PC-9 (cell line): ENCODE measurements around the gene CGB5. TPM values are rescaled to one million over a fixed set of nuclear protein-coding genes. Genes with fewer than 3 reads are reported as not detected.
"Not testable (repeated sequence)": the region's sequence is repeated elsewhere in the genome, so short reads cannot be mapped to it uniquely, and the experiment has no call there.

ENCODE experiments used
- BruUV-seq: library from RNA; stranded (reverse); fragments of 400-500 nt; replicated peaks from 2 replicates; lab custom pipeline; 2021; lab: Mats Ljungman, UMichigan
- CTCF ChIA-PET: fragments of 300-600 bp; sonication (Branson Sonifier 250); formaldehyde crosslinking; loops from one replicate; lab custom pipeline; 2022; ENCODE audit warnings: antibody characterized with exemption; lab: Charles Lee
- POLR2A ChIA-PET: fragments of 300-600 bp; sonication (Branson Sonifier 250); formaldehyde crosslinking; loops from one replicate; lab custom pipeline; 2022; ENCODE audit warnings: antibody characterized with exemption; ENCODE audit not compliant: unreplicated experiment; lab: Charles Lee
- DNase-seq, 2 experiments: peaks; one replicate each; pipeline versions ENCODE4 v3.0.0 to v3.0.0-alpha.2; 2015 to 2022; ENCODE audit warnings: mixed read lengths in 1 of 2
- H2AFZ ChIP-seq: fragments of 200-600 bp; sonication (generic); 2 replicates; pipeline ENCODE4 v1.8.1; 2017; ENCODE audit warnings: antibody characterized with exemption
- H3F3A ChIP-seq: fragments of 200-600 bp; sonication (generic); 2 replicates; pipeline ENCODE4 v1.8.1; 2017; ENCODE audit warnings: antibody characterized with exemption, mild to moderate bottlenecking, low read depth; ENCODE audit not compliant: insufficient read depth
- H3K27ac ChIP-seq: fragments of 200-600 bp; sonication (generic); 2 replicates; pipeline ENCODE4 v1.6.1; 2016; ENCODE audit warnings: mixed run types
- H3K27me3 ChIP-seq: fragments of 200-600 bp; sonication (generic); 2 replicates; pipeline ENCODE4 v1.6.1; 2016; ENCODE audit warnings: low read depth, mixed run types; ENCODE audit not compliant: insufficient read depth
- H3K36me3 ChIP-seq: fragments of 200-600 bp; sonication (generic); 2 replicates; pipeline ENCODE4 v1.6.1; 2016; ENCODE audit warnings: low read depth, mixed run types
- H3K4me1 ChIP-seq: fragments of 200-600 bp; sonication (generic); replicated peaks from 2 replicates; pipeline ENCODE4 v1.6.1; 2016; ENCODE audit warnings: mixed run types; ENCODE audit not compliant: insufficient read depth
- H3K4me2 ChIP-seq: fragments of 200-600 bp; sonication (generic); 2 replicates; pipeline ENCODE4 v1.6.1; 2017; ENCODE audit warnings: mixed run types
- H3K4me3 ChIP-seq: fragments of 200-600 bp; sonication (generic); 2 replicates; pipeline ENCODE4 v1.6.1; 2016; ENCODE audit warnings: mixed run types
- H3K79me2 ChIP-seq: fragments of 200-600 bp; sonication (generic); 2 replicates; pipeline ENCODE4 v1.6.1; 2017; ENCODE audit warnings: low read depth, mixed run types
- H3K9me2 ChIP-seq: fragments of 200-600 bp; sonication (generic); 2 replicates; pipeline ENCODE4 v1.8.1; 2017; ENCODE audit warnings: mild to moderate bottlenecking; ENCODE audit not compliant: insufficient read depth
- H3K9me3 ChIP-seq: fragments of 200-600 bp; sonication (generic); 2 replicates; pipeline ENCODE4 v1.8.1; 2016; ENCODE audit warnings: low read depth; ENCODE audit not compliant: insufficient read depth
- H4K20me1 ChIP-seq: fragments of 200-600 bp; sonication (generic); 2 replicates; pipeline ENCODE4 v1.8.1; 2017; ENCODE audit not compliant: insufficient read depth
- EZH2 ChIP-seq: fragments of 200-600 bp; sonication (generic); IDR thresholded peaks from 2 replicates; pipeline ENCODE4 v1.8.0; 2017; ENCODE audit warnings: antibody characterized with exemption, low read depth
- intact Hi-C: fragments of 100-400 bp; cut with micrococcal nuclease; formaldehyde crosslinking; loops from one replicate; pipeline ENCODE4 v1.10.0; 2022; ENCODE audit not compliant: unreplicated experiment
- total RNA-seq: library from RNA; stranded (reverse); gene quantifications from 2 replicates; pipeline ENCODE4 v1.2.3, GENCODE V29; 2021
- TF ChIP-seq, protein P1 (sequence below): fragments of 200-600 bp; sonication (generic); conservative IDR thresholded peaks from 2 replicates; pipeline ENCODE4 v1.6.1; 2017; ENCODE audit warnings: mixed run types, antibody characterized with exemption, mild to moderate bottlenecking, moderate library complexity

The CGB5 gene
- total RNA-seq, 1 experiment from 2014 or later: 1.9 TPM

DNA sequence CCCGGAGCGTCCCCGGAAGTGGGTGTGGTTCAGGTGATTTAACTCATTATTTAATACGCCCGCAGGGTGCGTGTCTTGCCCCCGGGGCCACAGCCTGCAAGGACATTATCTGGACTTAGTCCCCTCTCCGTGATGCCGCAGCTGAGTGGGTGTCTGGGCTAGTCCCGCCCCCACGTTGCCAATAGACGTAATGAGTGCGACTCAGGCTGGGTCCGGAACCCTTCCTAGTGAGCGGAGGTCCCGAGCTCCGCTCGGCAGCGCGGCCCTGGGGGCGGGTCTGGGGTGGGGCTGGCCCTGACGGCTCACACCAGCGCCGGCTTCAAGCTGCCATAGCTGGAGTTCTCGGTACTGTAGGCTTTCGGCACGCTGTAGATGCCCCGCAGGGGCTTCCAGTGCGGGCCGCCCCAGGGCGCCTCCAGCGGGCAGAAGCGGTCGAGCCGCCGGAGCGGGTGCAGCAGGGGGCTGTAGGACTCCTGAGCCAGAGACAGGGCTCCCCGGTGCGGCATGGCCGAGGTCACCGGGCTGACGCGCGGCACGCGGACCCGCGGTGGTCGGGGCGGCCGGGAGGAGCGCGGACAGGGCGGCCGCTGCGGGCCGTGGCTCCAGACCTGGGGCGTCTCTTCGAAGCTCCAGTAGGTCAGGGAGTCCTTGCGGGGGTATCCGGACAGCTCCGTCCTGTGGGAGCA lies 25.8 kb upstream of the CGB5 start:
- peak in 1 of 2 experiments; percentile 55 for DNase-seq
- Histone ChIP-seq H3K4me3 (peak overlapping the region; percentile 48; the same call in 1 of the 2 replicates), H3K4me2 (peak overlapping the region; percentile 81), H2AFZ (0 out of 2 replicates have a peak overlapping the region, but pooled peaks have one; percentile 17), H3K9me2 (no peaks in the 10 kb centered on the region), H3F3A (peaks cover 36% of the 10 kb centered on the region), H3K9me3 (no peaks in the 10 kb centered on the region), H3K27me3 (no peaks in the 10 kb centered on the region), H3K36me3 (peaks cover 7% of the 10 kb centered on the region; the same call in 1 of the 2 replicates), H3K79me2 (no peaks in the 10 kb centered on the region), H3K4me1 (peaks cover 9% of the 10 kb centered on the region; the same call in 1 of the 2 replicates), H4K20me1 (no peaks in the 10 kb centered on the region), H3K27ac (no peak overlapping the region)
- intact Hi-C loops: loop anchor here (5.0 kb wide), 1 partner anchor 39 kb away; the partner anchor contains the start of gene CGB7
- ChIA-PET CTCF (interaction anchor here (0.6 to 1.1 kb wide), 4 partner anchors 23 to 80 kb away, joined by 3 to 8 read pairs (median 4); partner anchors contain the start of genes GYS1 and RUVBL2), POLR2A (interaction anchor here (0.6 to 0.7 kb wide), 2 partner anchors 24 to 56 kb away, joined by 4 to 10 read pairs; partner anchors contain the start of gene RUVBL2)
- no TSS peak for BruUV-seq
- TF ChIP-seq, protein P1, sequence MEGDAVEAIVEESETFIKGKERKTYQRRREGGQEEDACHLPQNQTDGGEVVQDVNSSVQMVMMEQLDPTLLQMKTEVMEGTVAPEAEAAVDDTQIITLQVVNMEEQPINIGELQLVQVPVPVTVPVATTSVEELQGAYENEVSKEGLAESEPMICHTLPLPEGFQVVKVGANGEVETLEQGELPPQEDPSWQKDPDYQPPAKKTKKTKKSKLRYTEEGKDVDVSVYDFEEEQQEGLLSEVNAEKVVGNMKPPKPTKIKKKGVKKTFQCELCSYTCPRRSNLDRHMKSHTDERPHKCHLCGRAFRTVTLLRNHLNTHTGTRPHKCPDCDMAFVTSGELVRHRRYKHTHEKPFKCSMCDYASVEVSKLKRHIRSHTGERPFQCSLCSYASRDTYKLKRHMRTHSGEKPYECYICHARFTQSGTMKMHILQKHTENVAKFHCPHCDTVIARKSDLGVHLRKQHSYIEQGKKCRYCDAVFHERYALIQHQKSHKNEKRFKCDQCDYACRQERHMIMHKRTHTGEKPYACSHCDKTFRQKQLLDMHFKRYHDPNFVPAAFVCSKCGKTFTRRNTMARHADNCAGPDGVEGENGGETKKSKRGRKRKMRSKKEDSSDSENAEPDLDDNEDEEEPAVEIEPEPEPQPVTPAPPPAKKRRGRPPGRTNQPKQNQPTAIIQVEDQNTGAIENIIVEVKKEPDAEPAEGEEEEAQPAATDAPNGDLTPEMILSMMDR: peak; percentile 57; the same call in 1 of the 2 replicates
- TF ChIP-seq EZH2: no peak

DNA sequence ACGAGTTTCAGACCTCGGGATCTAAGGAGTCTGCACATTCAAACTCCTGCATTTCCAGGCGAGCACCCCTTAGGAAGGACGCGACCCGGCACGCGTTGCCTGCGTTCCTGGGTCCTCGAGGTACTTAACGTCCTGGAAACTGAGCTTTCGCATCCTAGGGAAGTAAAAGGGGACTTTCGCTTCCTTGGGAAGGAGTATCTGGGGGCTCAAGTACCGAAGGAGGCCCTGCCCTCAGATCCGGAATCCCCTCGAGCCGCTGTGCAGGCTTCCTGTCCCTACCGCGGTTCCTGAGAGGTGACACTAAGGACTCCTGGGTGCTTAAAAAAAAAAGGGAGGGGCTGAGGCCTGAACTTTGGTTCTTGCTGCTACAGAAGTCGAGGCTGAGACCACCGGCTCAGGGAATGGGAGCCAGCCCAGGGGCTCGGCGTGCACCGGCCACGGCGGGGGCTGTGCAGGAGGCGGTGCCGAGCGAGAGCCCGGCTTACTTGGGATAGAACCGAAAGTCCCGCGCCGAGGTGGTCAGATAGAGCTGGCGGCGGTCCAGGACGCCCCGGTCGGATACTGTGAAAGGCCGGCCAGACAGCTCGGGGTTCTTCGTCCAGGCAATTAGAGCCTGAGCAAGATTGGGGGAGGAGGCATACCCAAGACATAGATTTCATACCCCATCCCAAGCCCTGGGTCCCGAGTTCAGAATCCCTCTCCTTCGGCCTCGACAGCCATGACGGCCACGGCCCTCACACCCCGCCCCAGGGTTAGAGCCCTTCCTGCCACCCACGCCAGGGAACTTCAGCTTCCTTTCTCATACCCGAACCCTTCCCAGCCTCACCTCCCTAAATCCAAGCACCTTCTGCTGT lies 25.0 kb upstream of the CGB5 start:
- POLR2A ChIA-PET: interaction anchor here (0.5 to 1.1 kb wide), 4 partner anchors 25 to 658 kb away, joined by 3 to 10 read pairs (median 8); partner anchors contain the start of genes IZUMO1 and RUVBL2
- not testable (repeated sequence) for H3K79me2 ChIP-seq, H4K20me1 ChIP-seq, H3K27me3 ChIP-seq, H3K9me2 ChIP-seq, H3K4me1 ChIP-seq, H3K9me3 ChIP-seq, H3K27ac ChIP-seq, H3K36me3 ChIP-seq
- peak overlapping the region; percentile 48; the same call in 1 of the 2 replicates for H3K4me3 ChIP-seq
- TSS peak; percentile 84 for BruUV-seq
- intact Hi-C loops: loop anchor here (5.0 kb wide), 1 partner anchor 39 kb away; the partner anchor contains the start of gene CGB7
- DNase-seq: peak in 1 of 2 experiments; percentile 36
- H3K4me2 ChIP-seq: peak overlapping the region; percentile 81
- CTCF ChIA-PET: interaction anchor here (0.6 to 1.4 kb wide), 3 partner anchors 23 to 55 kb away, joined by 3 to 11 read pairs (median 8); no protein-coding TSS in a partner anchor
- H3F3A ChIP-seq: peaks cover 29% of the 10 kb centered on the region
- 0 out of 2 replicates have a peak overlapping the region, but pooled peaks have one; percentile 30 for H2AFZ ChIP-seq

DNA sequence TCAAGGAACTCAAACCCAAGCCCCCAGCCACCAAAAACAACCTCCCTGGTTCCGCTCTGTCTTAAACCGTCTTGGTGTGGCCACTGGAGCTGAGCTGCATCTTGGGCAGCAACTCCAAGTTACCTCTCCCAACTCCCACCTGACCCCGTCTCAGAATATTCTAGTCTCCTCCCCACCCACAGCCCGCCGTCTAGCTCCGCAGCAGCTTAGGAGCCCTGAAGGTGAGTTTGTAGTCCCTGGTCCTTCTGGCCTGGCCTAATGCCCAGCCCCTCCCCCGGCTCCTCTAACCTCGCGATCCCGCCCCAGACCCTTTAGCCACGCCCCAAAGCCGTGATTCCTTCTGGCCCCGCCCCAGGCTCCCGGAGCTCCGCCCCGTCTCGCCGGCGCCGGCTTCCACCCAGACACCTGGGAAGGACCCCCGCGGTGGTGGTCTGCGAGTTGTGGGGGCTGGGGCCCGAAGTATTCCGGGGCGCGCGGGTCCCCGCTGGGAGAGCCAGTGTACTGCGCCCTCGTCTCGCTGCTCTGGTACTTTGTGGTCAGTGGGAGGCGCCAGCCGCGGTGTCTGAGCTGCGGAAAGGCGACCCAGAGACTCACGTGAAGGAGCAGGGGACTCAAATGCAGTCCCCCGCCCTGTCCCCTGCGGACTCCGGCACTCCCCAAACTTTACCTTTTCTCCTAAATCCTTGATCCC lies 24.3 kb upstream of the CGB5 start:
- Histone ChIP-seq H3K36me3 (peaks cover 7% of the 10 kb centered on the region; the same call in 1 of the 2 replicates), H3K9me2 (no peaks in the 10 kb centered on the region), H3K4me1 (peaks cover 9% of the 10 kb centered on the region; the same call in 1 of the 2 replicates), H3K4me2 (peak overlapping the region; percentile 81), H3F3A (peaks cover 29% of the 10 kb centered on the region), H2AFZ (peak overlapping the region; percentile 30; the same call in 1 of the 2 replicates), H4K20me1 (no peaks in the 10 kb centered on the region), H3K27ac (no peak overlapping the region), H3K27me3 (no peaks in the 10 kb centered on the region), H3K4me3 (peak overlapping the region; percentile 48; the same call in 1 of the 2 replicates), H3K79me2 (no peaks in the 10 kb centered on the region), H3K9me3 (no peaks in the 10 kb centered on the region)
- POLR2A ChIA-PET: interaction anchor here (0.5 to 1.1 kb wide), 6 partner anchors 56 to 657 kb away, joined by 3 to 10 read pairs (median 5); partner anchors contain the start of gene IZUMO1
- TSS peak; percentile 20 for BruUV-seq
- intact Hi-C loops: loop anchor here (5.0 kb wide), 1 partner anchor 38 kb away; the partner anchor contains the start of gene CGB7
- peak; percentile 64 to 89 for DNase-seq
- CTCF ChIA-PET: interaction anchor here (0.6 to 1.4 kb wide), 3 partner anchors 54 to 457 kb away, joined by 3 to 11 read pairs (median 6); partner anchors contain the start of gene ALDH16A1
- TF ChIP-seq, protein P1: no peak; the same call in 1 of the 2 replicates
- no peak for TF ChIP-seq EZH2
